Small intestine (tissue), 7 donors: ENCODE data around the gene NOP53. TPM values are rescaled to one million over a fixed set of nuclear protein-coding genes. Genes with fewer than 3 reads are reported as not detected.
"Not testable (repeated sequence)": the region's sequence is repeated elsewhere in the genome, so short reads cannot be mapped to it uniquely, and the experiment has no call there.

Experiments
- DNase-seq, 2 donors: peaks; one replicate each; pipeline versions ENCODE4 v3.0.0 to v3.0.0-alpha.2; 2013
- FAIRE-seq: peaks from 2 replicates; lab custom pipeline; 2012; peaks lifted over from hg19 to GRCh38; lab: Jason Lieb, UNC
- H3K27ac ChIP-seq, 3 donors: one replicate each; pipeline ENCODE4 v1.5.1; 2013; ENCODE audit warnings: low read length in 2 of 3, mild to moderate bottlenecking in 2 of 3, control low read depth in 1 of 3, inconsistent platforms in 1 of 3, low read depth in 1 of 3, moderate library complexity in 1 of 3
- H3K27me3 ChIP-seq, 3 donors: one replicate each; pipeline ENCODE4 v1.6.1; 2013; ENCODE audit warnings: low read length in 3 of 3, inconsistent platforms in 1 of 3; ENCODE audit not compliant: control insufficient read depth in 3 of 3, insufficient read depth in 3 of 3
- H3K36me3 ChIP-seq, 3 donors: one replicate each; pipeline ENCODE4 v1.6.1; 2013; ENCODE audit warnings: low read length in 3 of 3, inconsistent platforms in 1 of 3, low read depth in 1 of 3, mild to moderate bottlenecking in 1 of 3, moderate library complexity in 1 of 3; ENCODE audit not compliant: control insufficient read depth in 3 of 3, insufficient read depth in 2 of 3
- H3K4me1 ChIP-seq, 3 donors: one replicate each; pipeline ENCODE4 v1.6.1; 2013; ENCODE audit warnings: low read length in 2 of 3, inconsistent platforms in 1 of 3, low read depth in 1 of 3, mild to moderate bottlenecking in 1 of 3, moderate library complexity in 1 of 3; ENCODE audit not compliant: control insufficient read depth in 3 of 3, insufficient read depth in 2 of 3
- H3K4me3 ChIP-seq, 3 donors: one replicate each; pipeline ENCODE4 v1.5.1; 2013; ENCODE audit warnings: low read length in 3 of 3, control low read depth in 1 of 3, inconsistent platforms in 1 of 3, low read depth in 1 of 3, mild to moderate bottlenecking in 1 of 3, moderate library complexity in 1 of 3
- H3K9me3 ChIP-seq, 2 donors: one replicate each; pipeline ENCODE4 v1.6.1; 2013; ENCODE audit warnings: low read depth in 1 of 2, low read length in 1 of 2; ENCODE audit not compliant: control insufficient read depth in 2 of 2, insufficient read depth in 1 of 2
- WGBS, 3 donors: extraction: QIAGEN DNeasy Blood & Tissue Kit; methylation state at CpG; one replicate each; pipeline ENCODE4 v1.1.7; 2013; 5-methylcytosine and 5-hydroxymethylcytosine counted together
- polyA plus RNA-seq, 4 donors: library from polyadenylated mRNA; stranded (reverse) in 3 of 4; unstranded in 1 of 4; fragments of 200-250 nt in 3 of 4; fragments of 120-200 nt in 1 of 4; gene quantifications; one replicate each; pipeline versions ENCODE4 v1.2.1 to v1.2.3, GENCODE V29; 2013
- donor health status: healthy with polysubstance abuse.
- donor health status: control.
- donor health status: control.
- donor health status: Bipolar disorder and iron deficiency.
- donor health status: healthy.

The NOP53 gene
- polyA plus RNA-seq, 4 donors = 290 to 621 (median 552) TPM

DNA sequence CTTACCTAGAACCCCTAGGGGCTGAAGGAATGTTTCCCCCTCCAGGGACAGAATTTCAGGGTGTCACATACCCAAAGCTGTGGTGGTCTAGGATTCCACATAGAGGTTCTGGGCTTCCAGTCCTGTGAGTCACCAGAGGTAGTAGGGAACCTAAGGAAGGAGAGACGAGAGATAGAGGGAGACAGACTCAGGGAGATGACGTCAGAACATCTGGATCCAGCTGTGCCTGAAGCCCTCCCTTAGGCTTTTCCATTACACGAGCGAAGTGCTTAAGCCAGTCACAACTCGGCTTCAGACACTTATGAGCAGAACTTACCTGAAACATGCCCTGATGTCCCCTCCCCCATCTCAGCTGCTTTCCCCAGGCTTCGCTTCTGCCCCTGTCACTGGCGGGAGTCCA, 21.3 kb downstream of the NOP53 start:
- Histone ChIP-seq H3K27me3 (no peaks in the 10 kb centered on the region), H3K27ac (no peak overlapping the region), H3K9me3 (no peaks in the 10 kb centered on the region), H3K36me3 (no peaks in the 10 kb centered on the region), H3K4me1 (peaks cover 0 to 6% (median 0%) of the 10 kb centered on the region in 3 donors), H3K4me3 (no peak overlapping the region)
- no peak for FAIRE-seq
- 79 to 91% (median 82%) methylated on average over 7 of the region's 7 CpGs for WGBS, 3 donors
- DNase-seq = no peak

GRCh38 chr19:47767349-47767748, 22.0 kb downstream of the NOP53 start:
- H3K4me3 ChIP-seq = no peak overlapping the region
- no peaks in the 10 kb centered on the region for H3K9me3 ChIP-seq
- H3K36me3 ChIP-seq = no peaks in the 10 kb centered on the region
- WGBS, 3 donors = 36 to 88% (median 40%) methylated on average over 2 of the region's 2 CpGs
- DNase-seq (no peak), FAIRE-seq (no peak)
- no peaks in the 10 kb centered on the region for H3K27me3 ChIP-seq
- H3K4me1 ChIP-seq = peaks cover 0 to 6% (median 0%) of the 10 kb centered on the region in 3 donors
- H3K27ac ChIP-seq = no peak overlapping the region

- FAIRE-seq (no peak), DNase-seq (no peak)
- H3K36me3 ChIP-seq = no peaks in the 10 kb centered on the region
- no peak overlapping the region for H3K27ac ChIP-seq
- H3K4me3 ChIP-seq = no peak overlapping the region
- no peaks in the 10 kb centered on the region for H3K9me3 ChIP-seq
- H3K27me3 ChIP-seq = no peaks in the 10 kb centered on the region
- H3K4me1 ChIP-seq = peaks cover 0 to 6% (median 0%) of the 10 kb centered on the region in 3 donors
- WGBS, 3 donors = 74 to 90% (median 86%) methylated on average over 2 of the region's 2 CpGs
Measured at GRCh38 chr19:47768604-47769003, 23.3 kb downstream of the NOP53 start.

DNA sequence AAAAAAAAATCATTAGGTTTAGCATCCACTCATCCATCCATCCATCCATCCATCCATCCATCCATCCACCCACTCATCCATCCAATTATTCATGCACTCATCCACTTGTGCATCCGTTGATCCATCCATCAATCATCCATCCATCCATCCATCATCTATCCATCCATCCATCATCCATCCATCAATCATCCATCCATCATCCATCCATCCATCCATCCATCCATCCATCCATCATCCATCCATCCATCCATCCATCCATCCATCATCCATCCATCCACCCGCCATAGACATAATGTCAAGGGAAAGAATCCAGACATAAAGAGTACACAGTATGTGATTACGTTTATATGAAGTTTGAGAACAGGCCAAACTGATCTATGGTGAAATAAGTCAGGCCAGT, 24.2 kb downstream of the NOP53 start:
- Histone ChIP-seq H3K27ac (no peak overlapping the region), H3K36me3 (no peaks in the 10 kb centered on the region), H3K9me3 (no peaks in the 10 kb centered on the region), H3K4me1 (peaks cover 0 to 6% (median 0%) of the 10 kb centered on the region in 3 donors), H3K27me3 (no peaks in the 10 kb centered on the region), H3K4me3 (no peak overlapping the region)
- WGBS, 3 donors = 72 to 79% (median 73%) methylated on average over 3 of the region's 3 CpGs
- FAIRE-seq = no peak
- no peak for DNase-seq

GRCh38 chr19:47771291-47771690, 25.9 kb downstream of the NOP53 start:
- not testable (repeated sequence) for DNase-seq, H3K36me3 ChIP-seq, H3K27ac ChIP-seq, FAIRE-seq, H3K9me3 ChIP-seq, H3K4me3 ChIP-seq, H3K4me1 ChIP-seq, H3K27me3 ChIP-seq
- 81 to 89% (median 83%) methylated on average over 6 of the region's 6 CpGs for WGBS, 3 donors

DNA sequence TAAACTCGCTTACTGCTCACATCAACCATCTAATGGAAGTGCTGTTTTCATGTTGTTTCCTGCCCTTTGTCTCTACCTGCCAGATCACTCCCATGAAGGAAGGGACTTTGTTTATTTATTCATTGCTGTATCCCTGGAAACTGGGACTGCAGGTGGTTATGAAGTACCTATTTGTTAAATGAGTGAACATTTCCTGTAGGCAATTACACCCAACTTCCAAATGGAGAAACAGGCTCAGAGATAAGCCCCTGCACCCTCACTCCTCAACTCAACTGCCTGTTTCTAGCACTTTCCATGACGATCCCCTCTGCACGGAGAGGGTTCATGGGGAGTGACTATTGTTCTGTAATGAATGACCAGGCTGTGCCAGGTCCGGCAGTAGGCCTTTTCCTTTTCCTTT, 31.2 kb downstream of the NOP53 start:
- WGBS, 3 donors = 8 to 44% (median 34%) methylated on average over 4 of the region's 4 CpGs
- Histone ChIP-seq H3K36me3 (peaks cover 0 to 16% (median 5%) of the 10 kb centered on the region in 3 donors), H3K27me3 (no peaks in the 10 kb centered on the region), H3K4me1 (peaks cover 0 to 24% (median 0%) of the 10 kb centered on the region in 3 donors), H3K4me3 (no peak overlapping the region), H3K9me3 (peaks cover 0 to 3% of the 10 kb centered on the region in 2 donors), H3K27ac (peak overlapping the region in 2 of 3 donors; percentile 73 to 97)
- no peak for FAIRE-seq
- peak; percentile 90 for DNase-seq

GRCh38 chr19:47777245-47778048, 32.1 kb downstream of the NOP53 start:
- Histone ChIP-seq H3K27ac (peak overlapping the region; percentile 73 to 97 (median 85)), H3K4me1 (peaks cover 0 to 24% (median 0%) of the 10 kb centered on the region in 3 donors)
- peak in 1 of 2 donors; percentile 77 for DNase-seq

GRCh38 chr19:47778049-47778953, 33.0 kb downstream of the NOP53 start, which contains the start of gene SELENOW:
TSS of gene SELENOW (plus strand) at chr19:47778703. CDS start at chr19:47778786, 83 bp downstream.
- Histone ChIP-seq H3K9me3 (peaks cover 0 to 3% of the 10 kb centered on the region in 2 donors), H3K4me3 (peak within 1 kb of the TSS; percentile 76 to 99 (median 97)), H3K36me3 (peaks cover 0 to 31% (median 7%) of the 10 kb centered on the region in 3 donors), H3K27ac (peak within 1 kb of the TSS; percentile 73 to 97 (median 85)), H3K27me3 (no peaks in the 10 kb centered on the region), H3K4me1 (peaks cover 0 to 24% (median 0%) of the 10 kb centered on the region in 3 donors)
- FAIRE-seq (no peak), DNase-seq (peak; percentile 77 to 95)
- 0 to 2% (median 0%) methylated on average over 61 to 65 of the region's 65 CpGs for WGBS, 3 donors

More at GRCh38 chr19:47777245-47778048, 32.1 kb downstream of the NOP53 start:
- FAIRE-seq, H3K27me3 ChIP-seq, H3K9me3 ChIP-seq: not testable (repeated sequence)
- Histone ChIP-seq H3K36me3 (peaks cover 0 to 25% (median 7%) of the 10 kb centered on the region in 3 donors), H3K4me3 (peak overlapping the region; percentile 76 to 99 (median 97))
- 36 to 62% (median 42%) methylated on average over 23 of the region's 23 CpGs for WGBS, 3 donors
